ENCODE measurements around the gene DTX3.

GRCh38 chr12:57638096-57638495, 33.5 kb downstream of the DTX3 start:
- TF ChIP-seq, protein P1, sequence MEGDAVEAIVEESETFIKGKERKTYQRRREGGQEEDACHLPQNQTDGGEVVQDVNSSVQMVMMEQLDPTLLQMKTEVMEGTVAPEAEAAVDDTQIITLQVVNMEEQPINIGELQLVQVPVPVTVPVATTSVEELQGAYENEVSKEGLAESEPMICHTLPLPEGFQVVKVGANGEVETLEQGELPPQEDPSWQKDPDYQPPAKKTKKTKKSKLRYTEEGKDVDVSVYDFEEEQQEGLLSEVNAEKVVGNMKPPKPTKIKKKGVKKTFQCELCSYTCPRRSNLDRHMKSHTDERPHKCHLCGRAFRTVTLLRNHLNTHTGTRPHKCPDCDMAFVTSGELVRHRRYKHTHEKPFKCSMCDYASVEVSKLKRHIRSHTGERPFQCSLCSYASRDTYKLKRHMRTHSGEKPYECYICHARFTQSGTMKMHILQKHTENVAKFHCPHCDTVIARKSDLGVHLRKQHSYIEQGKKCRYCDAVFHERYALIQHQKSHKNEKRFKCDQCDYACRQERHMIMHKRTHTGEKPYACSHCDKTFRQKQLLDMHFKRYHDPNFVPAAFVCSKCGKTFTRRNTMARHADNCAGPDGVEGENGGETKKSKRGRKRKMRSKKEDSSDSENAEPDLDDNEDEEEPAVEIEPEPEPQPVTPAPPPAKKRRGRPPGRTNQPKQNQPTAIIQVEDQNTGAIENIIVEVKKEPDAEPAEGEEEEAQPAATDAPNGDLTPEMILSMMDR (IDR thresholded peaks at IDR 0.05; ENCODE audit: insufficient read depth, low read depth, low read length), result no peak
- TF ChIP-seq EZH2 (IDR thresholded peaks at IDR 0.05; ENCODE audit: insufficient read depth, low read length), result no peak
